ENCODE data around the gene PKD1L1. TPM values are rescaled to one million over a fixed set of nuclear protein-coding genes. Genes with fewer than 3 reads are reported as not detected.

The PKD1L1 gene
- total RNA-seq, 1 experiment from 2014 or later: 0.17 TPM

- no peaks in the 10 kb centered on the region for H3K79me2 ChIP-seq (ENCODE audit: insufficient read depth, low read length)
- no peaks in the 10 kb centered on the region for H3K27me3 Mint-ChIP-seq (ENCODE audit: low read depth)
- H3K27ac Mint-ChIP-seq: peak overlapping the region in 1 of 3 experiments; percentile 30; a peak in 2 of 7 replicates
- no peak overlapping the region for H3K56ac ChIP-seq (ENCODE audit: insufficient read length, low read depth, low read length)
- no peak overlapping the region for H3K18ac ChIP-seq (ENCODE audit: insufficient read length, low read depth, low read length)
- H3K4me3 Mint-ChIP-seq: no peak overlapping the region
- H3K4ac ChIP-seq (ENCODE audit: low read depth, low read length): no peak overlapping the region
- peak; percentile 35 for DNase-seq
- H3K4me2 ChIP-seq (ENCODE audit: insufficient read depth, insufficient read length, low read length): no peak overlapping the region
- H2AFZ ChIP-seq (ENCODE audit: low read length): no peak overlapping the region
- H2BK12ac ChIP-seq (ENCODE audit: insufficient read length, low read depth, low read length): no peak overlapping the region
- no peaks in the 10 kb centered on the region for H3K79me1 ChIP-seq (ENCODE audit: insufficient read depth, low read depth, low read length, poor library complexity, severe bottlenecking)
- H3K36me3 Mint-ChIP-seq (ENCODE audit: insufficient read depth in 1 of 3, low read depth in 3 of 3): peaks cover 0 to 4% (median 3%) of the 10 kb centered on the region in 3 experiments; a peak in 4 of 7 replicates
- H3T11ph ChIP-seq (ENCODE audit: low read length): no peak overlapping the region
- no peak overlapping the region for H4K8ac ChIP-seq (replicated peaks; ENCODE audit: insufficient read length, low read depth, low read length)
- no peak overlapping the region for H3K14ac ChIP-seq (ENCODE audit: insufficient read depth, low read length)
- H3K4me1 Mint-ChIP-seq: peaks cover 32 to 33% of the 10 kb centered on the region in 2 experiments
- no peak overlapping the region for H2BK20ac ChIP-seq (ENCODE audit: low read depth, low read length, poor library complexity, severe bottlenecking)
- no peak overlapping the region for H3K27ac ChIP-seq (ENCODE audit: insufficient read length, low read depth, low read length)
- peak; percentile 67 for TF ChIP-seq CTCF (conservative IDR thresholded peaks at IDR 0.05)
- H2AK5ac ChIP-seq (ENCODE audit: insufficient read length, low read length): no peak overlapping the region
- H4K20me1 ChIP-seq (ENCODE audit: control insufficient read depth, insufficient read depth, insufficient read length): no peaks in the 10 kb centered on the region
- no peaks in the 10 kb centered on the region for H3K27me3 ChIP-seq (ENCODE audit: insufficient read depth, low read length)
- no peak overlapping the region for H3K9ac ChIP-seq (ENCODE audit: extremely low read depth, insufficient read length, low read length)
- H2BK5ac ChIP-seq (ENCODE audit: insufficient read length, low read length): no peak overlapping the region
- H2BK120ac ChIP-seq (ENCODE audit: low read depth, low read length, poor library complexity, severe bottlenecking): no peak overlapping the region
- H3K4me1 ChIP-seq (ENCODE audit: insufficient read depth, low read length): no peaks in the 10 kb centered on the region
- H4K5ac ChIP-seq (ENCODE audit: insufficient read length, low read depth, low read length): no peak overlapping the region
- no peak overlapping the region for H2BK15ac ChIP-seq (ENCODE audit: low read depth, low read length)
- no peaks in the 10 kb centered on the region for H3K9me3 ChIP-seq (ENCODE audit: control insufficient read depth, low read depth, low read length)
- peaks cover 3% of the 10 kb centered on the region for H3K23me2 ChIP-seq (ENCODE audit: insufficient read length, low read depth, low read length, poor library complexity, severe bottlenecking)
- peaks cover 2 to 6% of the 10 kb centered on the region in 2 experiments; a peak in 3 of 5 replicates for H3K9me3 Mint-ChIP-seq
- no CpG with 5 or more reads among the region's 8 CpGs for WGBS (ENCODE audit: extremely low coverage, insufficient read length, low lambda C conversion rate)
- no peak overlapping the region for H3K23ac ChIP-seq (ENCODE audit: insufficient read length, low read depth, low read length)
- no peak overlapping the region for H4K91ac ChIP-seq (ENCODE audit: insufficient read length, low read depth, low read length)
Observed at GRCh38 chr7:47988496-47989386, 40.5 kb upstream of the PKD1L1 start.
